Esophagus mucosa (tissue), 1 donor: ENCODE data around the gene VPS13D. TPM values are rescaled to one million over a fixed set of nuclear protein-coding genes. Genes with fewer than 3 reads are reported as not detected.
"Not testable (repeated sequence)": the region's sequence is repeated elsewhere in the genome, so short reads cannot be mapped to it uniquely, and the experiment has no call there.

Experiments
- ATAC-seq: fragments of 200-7000 bp; cut with Tn5 transposase; one replicate; pipeline ENCODE4 v1.9.1; 2020
- total RNA-seq: library from RNA; stranded (reverse); gene quantifications from one replicate; pipeline ENCODE4 v1.2.4, GENCODE V29; 2023
- donor health status: DM: yes; HTN: yes; CAD: no.

VPS13D gene
- total RNA-seq, 1 donor from 2014 or later: 69.4 TPM

GRCh38 chr1:12501661-12502060 lies 271.8 kb downstream of the VPS13D start:
- peak; percentile 22 for ATAC-seq

GRCh38 chr1:12502336-12503109 lies 272.7 kb downstream of the VPS13D start:
- ATAC-seq: peak; percentile 28

DNA sequence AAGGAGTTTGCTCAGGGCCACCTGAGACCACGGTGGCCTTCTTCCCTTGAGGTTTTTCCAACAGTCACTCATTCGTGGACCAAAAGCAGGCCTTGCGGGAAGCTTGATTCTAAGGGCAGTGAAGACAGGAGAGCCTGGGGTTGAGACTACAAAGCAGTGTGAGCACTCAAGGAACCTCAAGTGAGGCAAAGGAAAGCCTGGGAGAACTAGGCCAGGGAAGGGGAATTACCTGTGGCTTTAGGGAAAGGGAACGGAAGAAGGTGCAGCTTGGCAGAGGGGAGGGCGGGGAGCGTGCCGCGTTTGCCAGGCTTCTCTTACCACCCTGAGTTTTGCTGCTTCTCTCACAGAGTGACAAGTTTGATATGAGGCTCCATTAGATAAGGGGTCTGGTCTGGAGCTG lies 273.9 kb downstream of the VPS13D start:
- no peak for ATAC-seq

DNA sequence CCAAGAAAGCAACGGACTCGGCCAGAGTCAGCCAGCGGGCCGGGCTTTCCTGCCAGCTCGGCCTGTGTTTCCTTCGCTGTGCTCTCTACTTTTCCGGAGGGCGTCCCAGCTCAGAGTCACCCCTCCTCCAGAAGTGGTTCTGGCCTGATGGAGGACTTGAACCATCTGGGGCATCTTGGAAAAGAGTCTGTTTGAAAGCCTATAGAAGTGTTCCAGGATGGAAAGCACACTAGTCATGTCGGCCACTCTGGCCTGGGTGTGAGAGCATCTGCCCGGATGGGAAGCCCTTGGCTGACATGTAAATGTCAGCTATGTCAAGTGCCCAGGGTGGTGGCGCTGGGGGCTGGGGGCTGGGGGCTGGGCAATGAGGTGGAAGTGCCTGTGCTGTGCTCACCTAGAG lies 274.8 kb downstream of the VPS13D start:
- ATAC-seq: no peak

GRCh38 chr1:12505231-12505630 lies 275.4 kb downstream of the VPS13D start:
- no peak for ATAC-seq

DNA sequence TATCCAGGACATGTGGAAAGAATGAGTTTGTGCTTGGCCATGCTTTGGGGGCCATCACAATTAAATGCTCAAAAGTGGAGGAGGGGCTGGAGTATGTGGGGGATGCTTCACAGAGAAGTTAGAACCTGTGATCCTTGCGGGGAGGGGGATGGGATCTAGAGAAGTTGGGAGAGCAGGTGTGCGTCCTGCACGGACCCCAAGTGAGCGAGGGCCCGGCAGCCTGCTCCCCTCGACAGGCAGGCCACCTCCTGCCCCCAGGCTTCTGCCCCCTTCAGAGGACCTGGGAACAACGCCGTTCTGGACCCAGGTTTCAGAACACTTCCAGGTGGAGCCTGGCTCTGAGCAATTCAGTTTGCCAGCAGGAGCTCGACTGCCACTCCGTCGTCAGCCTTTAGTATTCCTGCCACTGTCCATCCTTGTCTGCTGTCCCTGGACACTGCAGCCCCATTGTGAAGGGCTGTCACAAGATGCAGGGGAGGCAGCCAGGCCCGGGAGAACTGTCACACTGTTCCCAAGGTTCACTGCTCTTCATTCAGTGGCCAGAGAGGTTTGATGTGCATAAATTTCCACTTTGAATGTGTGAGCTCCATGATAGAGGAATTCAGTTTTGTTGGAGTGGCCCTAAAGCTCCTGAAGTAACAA lies 275.9 kb downstream of the VPS13D start:
- ATAC-seq: no peak

GRCh38 chr1:12506281-12507280 lies 276.8 kb downstream of the VPS13D start:
- ATAC-seq: no peak

GRCh38 chr1:12507631-12508030 lies 277.8 kb downstream of the VPS13D start:
- no peak for ATAC-seq

GRCh38 chr1:12508849-12509248 lies 279.0 kb downstream of the VPS13D start:
- no peak for ATAC-seq

GRCh38 chr1:12511128-12511484 lies 281.3 kb downstream of the VPS13D start:
- no peak for ATAC-seq

GRCh38 chr1:12511516-12512468 lies 282.0 kb downstream of the VPS13D start:
- no peak for ATAC-seq

GRCh38 chr1:12513181-12513580 lies 283.4 kb downstream of the VPS13D start:
- ATAC-seq: no peak

DNA sequence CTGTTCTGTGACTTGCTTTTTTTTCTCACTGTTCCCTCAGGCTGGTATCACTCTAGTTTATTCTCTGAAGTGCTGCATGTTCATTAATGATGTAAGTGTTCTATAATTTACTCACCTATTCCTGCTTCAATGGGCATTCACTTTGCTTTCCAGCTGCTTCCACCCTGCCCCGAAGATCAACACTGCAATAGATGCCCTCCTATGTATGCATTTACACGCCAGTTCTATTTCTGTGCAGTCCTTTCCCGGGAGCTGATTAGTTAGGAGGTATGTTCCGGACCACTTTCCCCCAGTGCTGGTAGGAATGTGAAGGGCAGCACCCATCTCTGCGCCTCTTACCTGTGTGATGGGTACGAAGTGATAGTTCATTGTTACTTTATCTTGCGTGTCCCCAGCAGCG lies 284.8 kb downstream of the VPS13D start:
- no peak for ATAC-seq

- ATAC-seq: no peak
These were observed 285.4 kb downstream of the VPS13D start for GRCh38 chr1:12515234-12515633.

DNA sequence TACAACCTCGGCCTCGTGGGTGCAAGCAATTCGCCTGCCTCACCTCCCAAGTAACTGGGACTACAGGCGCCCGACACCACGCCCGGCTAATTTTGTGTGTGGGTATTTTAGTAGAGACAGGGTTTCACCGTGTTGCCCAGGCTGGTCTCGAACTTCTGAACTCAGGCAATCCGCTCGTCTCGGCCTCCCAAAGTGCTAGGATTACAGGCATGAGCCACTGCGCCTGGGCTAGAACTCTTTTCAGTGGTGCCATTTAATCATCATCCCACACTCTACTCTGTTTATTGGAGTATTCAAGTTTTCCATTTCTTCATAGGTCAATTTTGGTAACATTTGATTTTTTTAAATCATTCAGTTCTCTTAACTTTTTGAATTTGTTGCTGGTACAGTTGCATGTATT lies 286.9 kb downstream of the VPS13D start:
- no peak for ATAC-seq

- ATAC-seq: peak; percentile 63
These were observed 289.3 kb downstream of the VPS13D start for GRCh38 chr1:12518931-12519692.

GRCh38 chr1:12519693-12520364 lies 290.0 kb downstream of the VPS13D start:
- ATAC-seq: peak; percentile 37

GRCh38 chr1:12521096-12521495 lies 291.3 kb downstream of the VPS13D start:
- ATAC-seq: no peak

- not testable (repeated sequence) for ATAC-seq
These were observed 292.9 kb downstream of the VPS13D start for GRCh38 chr1:12522780-12523179.

DNA sequence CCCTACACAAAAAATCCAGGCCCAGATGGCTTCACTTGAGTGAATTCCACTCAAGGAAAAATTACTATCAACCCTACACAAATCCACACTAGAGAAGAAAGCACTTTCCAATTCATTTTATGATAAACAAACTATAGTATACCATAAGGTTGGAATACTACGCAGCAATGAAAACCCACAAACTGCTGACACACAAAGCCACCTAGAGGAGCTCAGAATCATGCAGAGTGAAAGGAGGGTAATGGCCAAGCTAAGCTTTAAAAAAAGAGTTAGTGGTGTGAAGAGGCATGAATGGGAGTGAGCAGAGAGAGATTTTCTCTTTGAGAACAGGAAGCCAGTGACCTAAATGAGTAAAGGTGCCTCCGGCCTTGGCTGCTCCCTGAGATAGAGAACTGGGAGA lies 294.4 kb downstream of the VPS13D start:
- no peak for ATAC-seq
